Ascending aorta (tissue), 2 donors: ENCODE measurements around the gene VCP. TPM values are rescaled to one million over a fixed set of nuclear protein-coding genes. Genes with fewer than 3 reads are reported as not detected.
A peak's percentile ranks its signal among the peaks of the same experiment; 100 is the strongest.

Source experiments
- DNase-seq, 2 donors: peaks; one replicate each; pipeline ENCODE4 v3.0.0-alpha.2; 2019; ENCODE audit warnings: low spot score in 2 of 2
- H3K27ac ChIP-seq, 2 donors: fragments of 200-600 bp; sonication (generic); one replicate each; pipeline ENCODE4 v1.5.1; 2016 to 2017; ENCODE audit warnings: mild to moderate bottlenecking in 1 of 2
- H3K27me3 ChIP-seq: fragments of 200-600 bp; sonication (generic); one replicate; pipeline ENCODE4 v1.5.1; 2017
- H3K36me3 ChIP-seq, 2 donors: fragments of 200-600 bp; sonication (generic); one replicate each; pipeline ENCODE4 v1.5.1; 2016
- H3K4me1 ChIP-seq, 2 donors: fragments of 200-600 bp; sonication (generic); one replicate each; pipeline ENCODE4 v1.5.1; 2016 to 2017; ENCODE audit warnings: mild to moderate bottlenecking in 1 of 2
- H3K4me3 ChIP-seq, 2 donors: fragments of 200-600 bp; sonication (generic); one replicate each; pipeline ENCODE4 v1.5.1; 2016 to 2017; ENCODE audit warnings: mild to moderate bottlenecking in 1 of 2
- H3K9me3 ChIP-seq, 2 donors: fragments of 200-600 bp; sonication (generic); one replicate each; pipeline ENCODE4 v1.5.1; 2016
- intact Hi-C: fragments of 100-400 bp; cut with DNase I; formaldehyde crosslinking; loops from one replicate; pipeline ENCODE4 v1.15.1; 2023
- total RNA-seq: library from RNA; depleted of rRNA; stranded (reverse); fragments of >200 nt; gene quantifications from one replicate; pipeline ENCODE4 v1.1.0, GENCODE V29; 2016
- TF ChIP-seq, protein P1 (sequence below), 3 experiments: fragments of 200-600 bp in 2 of 3; fragments of 450-650 bp in 1 of 3; sonication (generic) in 2 of 3; IDR thresholded peaks; one replicate each; pipeline ENCODE4 v1.5.1; 2016 to 2019; ENCODE audit warnings: antibody characterized with exemption in 3 of 3, mild to moderate bottlenecking in 1 of 3, moderate library complexity in 1 of 3

VCP gene
- total RNA-seq, 1 donor from 2014 or later: 96.3 TPM

DNA sequence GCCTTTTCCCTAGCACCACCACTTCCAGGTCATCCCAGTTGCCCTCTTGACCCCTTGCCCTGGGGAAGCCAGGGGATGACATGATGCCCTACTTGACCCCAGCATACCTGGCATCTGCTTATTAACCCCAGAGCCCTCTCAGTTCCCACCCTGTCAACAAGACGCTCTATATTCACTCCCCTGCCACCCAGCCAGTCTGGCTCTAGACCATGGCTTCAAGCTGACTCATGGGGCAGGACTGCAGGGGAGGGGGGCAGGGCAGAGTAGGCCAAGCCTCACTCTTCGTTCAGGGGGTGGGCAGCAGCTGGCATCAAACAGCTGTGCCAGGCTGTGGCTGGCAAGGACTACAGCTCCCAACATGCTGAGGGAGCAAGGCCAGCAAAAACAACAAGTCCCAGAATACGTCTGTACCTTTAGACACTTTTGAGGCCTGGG lies 37.9 kb upstream of the VCP start:
- peaks cover 33 to 34% of the 10 kb centered on the region in 2 donors for H3K36me3 ChIP-seq
- H3K9me3 ChIP-seq: no peaks in the 10 kb centered on the region
- intact Hi-C loops: loop anchor here (2.0 to 10.0 kb wide), 5 partner anchors 30 to 924 kb away; partner anchors contain the start of genes CCL27, CREB3, RECK and TLN1
- H3K27me3 ChIP-seq: no peaks in the 10 kb centered on the region
- peak in 1 of 2 donors; percentile 91 for DNase-seq
- peaks cover 16 to 39% of the 10 kb centered on the region in 2 donors for H3K4me1 ChIP-seq
- TF ChIP-seq, protein P1, sequence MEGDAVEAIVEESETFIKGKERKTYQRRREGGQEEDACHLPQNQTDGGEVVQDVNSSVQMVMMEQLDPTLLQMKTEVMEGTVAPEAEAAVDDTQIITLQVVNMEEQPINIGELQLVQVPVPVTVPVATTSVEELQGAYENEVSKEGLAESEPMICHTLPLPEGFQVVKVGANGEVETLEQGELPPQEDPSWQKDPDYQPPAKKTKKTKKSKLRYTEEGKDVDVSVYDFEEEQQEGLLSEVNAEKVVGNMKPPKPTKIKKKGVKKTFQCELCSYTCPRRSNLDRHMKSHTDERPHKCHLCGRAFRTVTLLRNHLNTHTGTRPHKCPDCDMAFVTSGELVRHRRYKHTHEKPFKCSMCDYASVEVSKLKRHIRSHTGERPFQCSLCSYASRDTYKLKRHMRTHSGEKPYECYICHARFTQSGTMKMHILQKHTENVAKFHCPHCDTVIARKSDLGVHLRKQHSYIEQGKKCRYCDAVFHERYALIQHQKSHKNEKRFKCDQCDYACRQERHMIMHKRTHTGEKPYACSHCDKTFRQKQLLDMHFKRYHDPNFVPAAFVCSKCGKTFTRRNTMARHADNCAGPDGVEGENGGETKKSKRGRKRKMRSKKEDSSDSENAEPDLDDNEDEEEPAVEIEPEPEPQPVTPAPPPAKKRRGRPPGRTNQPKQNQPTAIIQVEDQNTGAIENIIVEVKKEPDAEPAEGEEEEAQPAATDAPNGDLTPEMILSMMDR (IDR thresholded peaks at IDR 0.05): no peak
- H3K4me3 ChIP-seq: peak overlapping the region; percentile 87 to 92
- peak overlapping the region; percentile 98 to 99 for H3K27ac ChIP-seq

DNA sequence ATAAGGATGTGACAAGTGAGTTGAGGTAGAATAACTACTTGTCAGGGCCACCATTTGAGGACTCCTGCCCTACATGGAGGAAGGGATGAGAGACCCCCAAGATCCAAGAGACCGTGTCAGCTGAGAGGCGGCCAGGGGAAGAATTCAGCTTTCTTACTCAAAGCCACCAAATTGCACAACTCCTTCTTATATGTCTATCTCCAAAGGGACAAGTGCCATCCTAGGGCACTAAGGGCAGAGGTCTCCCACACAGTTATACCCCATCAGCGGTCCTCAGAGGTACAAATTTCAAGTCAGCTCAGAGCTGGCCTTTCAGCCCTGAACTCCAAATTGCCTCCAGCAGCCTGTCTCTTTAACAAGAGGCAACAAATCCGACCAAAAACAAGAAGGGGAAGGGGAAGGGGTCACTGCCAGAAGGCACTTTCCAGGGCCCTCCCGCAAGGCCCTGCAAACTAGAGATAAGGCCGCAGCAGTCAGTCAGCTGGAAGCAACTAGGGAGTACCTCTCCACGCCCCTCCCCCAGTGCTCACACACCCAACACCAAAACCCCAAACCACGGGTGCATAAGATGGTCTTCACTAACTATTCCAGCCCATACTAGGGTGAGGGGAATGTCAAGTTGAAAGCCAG lies 36.6 kb upstream of the VCP start:
- intact Hi-C loops: no loop called here
- Histone ChIP-seq H3K9me3 (no peaks in the 10 kb centered on the region), H3K36me3 (peaks cover 40 to 45% of the 10 kb centered on the region in 2 donors), H3K27ac (peak overlapping the region; percentile 98 to 99), H3K27me3 (no peaks in the 10 kb centered on the region), H3K4me3 (no peak overlapping the region), H3K4me1 (peaks cover 13 to 31% of the 10 kb centered on the region in 2 donors)
- DNase-seq: peak in 1 of 2 donors; percentile 58
- TF ChIP-seq, protein P1 (IDR thresholded peaks at IDR 0.05): no peak

DNA sequence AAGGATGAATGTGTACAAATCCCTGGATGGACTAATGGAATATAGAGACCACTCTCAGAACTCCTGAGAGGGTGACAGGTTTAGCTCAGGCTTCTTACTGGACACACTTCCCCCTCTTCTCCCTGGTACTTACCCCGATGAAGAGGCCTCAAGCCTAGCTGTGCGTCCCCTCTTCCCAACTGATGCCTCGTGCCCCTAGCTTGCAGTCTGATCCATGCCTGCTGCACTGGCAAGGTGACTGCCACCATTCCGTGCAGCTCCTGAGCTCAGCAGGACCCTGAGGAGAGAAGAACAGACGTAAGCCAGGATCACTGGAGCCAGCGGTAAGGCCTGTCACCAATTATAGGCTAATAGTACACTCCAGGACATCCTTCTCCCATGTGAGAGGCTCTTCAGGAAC lies 36.0 kb upstream of the VCP start:
- Histone ChIP-seq H3K9me3 (no peaks in the 10 kb centered on the region), H3K36me3 (peaks cover 40 to 45% of the 10 kb centered on the region in 2 donors), H3K27ac (no peak overlapping the region), H3K4me3 (no peak overlapping the region), H3K27me3 (no peaks in the 10 kb centered on the region), H3K4me1 (peaks cover 9 to 26% of the 10 kb centered on the region in 2 donors)
- no peak for DNase-seq
- intact Hi-C loops: no loop called here
- TF ChIP-seq, protein P1 (IDR thresholded peaks at IDR 0.05): no peak

DNA sequence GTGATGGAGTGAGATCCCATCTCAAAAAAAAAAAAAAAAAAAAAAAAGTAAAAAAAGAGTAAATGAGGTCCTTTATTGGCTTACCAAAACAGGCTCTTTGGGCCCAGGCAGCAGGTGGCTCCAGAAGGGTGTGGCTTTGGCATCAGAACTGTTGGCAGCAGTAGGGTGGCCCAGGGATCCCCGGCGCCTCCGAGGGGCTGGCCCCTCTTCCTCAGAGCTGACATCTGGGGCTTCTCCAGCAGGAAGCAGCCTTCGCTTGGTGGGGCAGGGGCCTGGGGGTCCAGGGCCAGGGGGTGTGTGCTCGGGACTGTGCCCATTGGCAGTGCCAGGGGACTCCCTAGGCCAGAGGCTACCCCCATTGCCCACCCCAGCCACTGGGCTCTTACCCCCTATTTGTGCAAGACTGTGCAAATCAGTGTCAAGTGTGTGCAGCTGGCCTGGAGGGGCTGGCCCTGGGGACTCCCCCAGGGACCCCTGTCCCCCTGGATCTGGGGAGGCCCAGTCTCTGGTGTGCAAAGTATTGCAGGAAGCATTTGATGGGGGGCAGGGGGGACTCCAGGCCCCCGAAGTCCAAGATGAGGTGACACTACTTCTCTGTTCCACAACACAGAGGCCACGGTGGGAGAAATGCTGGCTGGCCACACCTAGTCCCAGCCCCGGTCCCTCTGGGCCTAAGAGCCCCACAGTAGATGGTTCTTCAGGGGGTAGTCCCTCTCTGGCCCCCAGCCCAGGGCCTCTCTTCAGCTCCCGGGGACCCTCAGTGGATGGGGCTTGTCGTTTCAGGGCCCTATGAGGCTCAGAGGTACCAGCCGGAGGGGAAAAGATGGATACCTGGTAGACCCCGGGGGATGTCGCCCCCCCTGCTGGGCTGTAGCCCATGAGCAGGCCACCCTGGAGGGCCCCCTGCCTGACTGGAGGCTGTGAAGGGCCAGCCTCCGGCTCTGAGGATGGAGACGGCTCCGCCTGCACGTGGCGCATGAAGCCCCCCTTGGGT lies 35.2 kb upstream of the VCP start:
- no peaks in the 10 kb centered on the region for H3K27me3 ChIP-seq
- H3K9me3 ChIP-seq: no peaks in the 10 kb centered on the region
- TF ChIP-seq, protein P1 (IDR thresholded peaks at IDR 0.05): no peak
- intact Hi-C loops: no loop called here
- H3K27ac ChIP-seq: no peak overlapping the region
- H3K4me1 ChIP-seq: peaks cover 8 to 18% of the 10 kb centered on the region in 2 donors
- H3K4me3 ChIP-seq: no peak overlapping the region
- peak in 1 of 2 donors; percentile 60 for DNase-seq
- peaks cover 40 to 45% of the 10 kb centered on the region in 2 donors for H3K36me3 ChIP-seq

DNA sequence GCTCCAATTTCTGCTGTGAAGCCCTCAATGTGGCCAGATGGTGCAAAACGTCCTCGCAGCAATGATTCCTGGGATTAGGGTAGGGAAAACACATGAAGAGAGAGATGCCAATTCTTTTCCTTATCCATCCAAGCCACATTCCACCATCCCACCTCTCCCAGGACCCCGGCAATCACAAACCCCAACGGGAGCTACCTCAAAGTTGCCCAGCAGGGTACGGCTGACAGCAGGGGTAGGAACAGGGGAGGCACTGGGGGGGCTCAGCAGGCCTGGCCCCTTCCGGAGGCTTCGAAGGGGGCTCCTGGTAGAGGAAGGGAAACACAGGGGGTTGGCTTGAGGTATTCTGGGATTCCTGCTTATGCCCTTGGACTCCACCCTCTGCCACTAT lies 33.9 kb upstream of the VCP start:
- intact Hi-C loops: no loop called here
- TF ChIP-seq, protein P1 (IDR thresholded peaks at IDR 0.05): no peak
- H3K27ac ChIP-seq: no peak overlapping the region
- peaks cover 9 to 20% of the 10 kb centered on the region in 2 donors for H3K4me1 ChIP-seq
- DNase-seq: no peak
- no peaks in the 10 kb centered on the region for H3K9me3 ChIP-seq
- no peaks in the 10 kb centered on the region for H3K27me3 ChIP-seq
- no peak overlapping the region for H3K4me3 ChIP-seq
- H3K36me3 ChIP-seq: peaks cover 40 to 48% of the 10 kb centered on the region in 2 donors
